ENCODE results near the gene BRD4.

BRD4 gene

GRCh38 chr19:15330801-15331418 is 1.4 kb downstream of the BRD4 start:
- TF ChIP-seq FOXP2 (optimal IDR thresholded peaks at IDR 0.05; ENCODE audit: borderline replicate concordance, extremely low read depth, extremely low read length, insufficient read depth) (no peak), REST (IDR thresholded peaks at IDR 0.05; ENCODE audit: insufficient read depth in 1 of 2, low read depth in 2 of 2, low read length in 2 of 2) (no peak)

GRCh38 chr19:15328312-15328711 is 4.0 kb downstream of the BRD4 start:
- TF ChIP-seq SIN3A (IDR thresholded peaks at IDR 0.05; ENCODE audit: borderline replicate concordance, insufficient read depth, low read length) (no peak), FOXP2 (optimal IDR thresholded peaks at IDR 0.05; ENCODE audit: borderline replicate concordance, extremely low read depth, extremely low read length, insufficient read depth) (no peak), TAF1 (IDR thresholded peaks at IDR 0.05; ENCODE audit: borderline replicate concordance, insufficient read depth, low read length) (no peak), POLR2AphosphoS5 (IDR thresholded peaks at IDR 0.05; ENCODE audit: low read depth, low read length) (no peak), REST (IDR thresholded peaks at IDR 0.05; ENCODE audit: insufficient read depth in 1 of 2, low read depth in 2 of 2, low read length in 2 of 2) (no peak)

- TF ChIP-seq TAF1 (IDR thresholded peaks at IDR 0.05; ENCODE audit: borderline replicate concordance, insufficient read depth, low read length) = no peak
- no peak for TF ChIP-seq FOXP2 (optimal IDR thresholded peaks at IDR 0.05; ENCODE audit: borderline replicate concordance, extremely low read depth, extremely low read length, insufficient read depth)
- no peak for TF ChIP-seq REST (IDR thresholded peaks at IDR 0.05; ENCODE audit: insufficient read depth in 1 of 2, low read depth in 2 of 2, low read length in 2 of 2)
- no peak for TF ChIP-seq SIN3A (IDR thresholded peaks at IDR 0.05; ENCODE audit: borderline replicate concordance, insufficient read depth, low read length)
- no peak for TF ChIP-seq POLR2AphosphoS5 (IDR thresholded peaks at IDR 0.05; ENCODE audit: low read depth, low read length)
Observed at GRCh38 chr19:15324791-15325519, 7.4 kb downstream of the BRD4 start.

- TF ChIP-seq REST (IDR thresholded peaks at IDR 0.05; ENCODE audit: insufficient read depth in 1 of 2, low read depth in 2 of 2, low read length in 2 of 2) = no peak
Observed at GRCh38 chr19:15323496-15324235, 8.7 kb downstream of the BRD4 start.
